SK-N-SH treated with all-trans-retinoic acid at 6 μM for 48 hours (cell line): ENCODE results near the gene RBMS1.

ENCODE experiments used
- ATAC-seq: fragments of 200-7000 bp; cut with Tn5 transposase; 3 replicates; pipeline ENCODE4 v1.9.1; 2020; ENCODE audit warnings: mild to moderate bottlenecking, moderate library complexity
- ARNTL ChIP-seq: fragments of 450-650 bp; formaldehyde crosslinking; IDR thresholded peaks from 2 replicates; pipeline ENCODE4 v1.5.0; 2020; ENCODE audit warnings: low read depth, mild to moderate bottlenecking, moderate library complexity, borderline replicate concordance
- BACH2 ChIP-seq: fragments of 250-450 bp; sonication (Bioruptor Pico); IDR thresholded peaks from 2 replicates; pipeline ENCODE4 v1.9.0; 2021; ENCODE audit warnings: mild to moderate bottlenecking, borderline replicate concordance
- CREB5 ChIP-seq: fragments of 250-450 bp; sonication (Bioruptor Pico); IDR thresholded peaks from 2 replicates; pipeline ENCODE4 v1.5.1; 2020; ENCODE audit warnings: low read depth, mild to moderate bottlenecking, moderate library complexity
- CSDC2 ChIP-seq: fragments of 250-450 bp; sonication (Bioruptor Pico); IDR thresholded peaks from 2 replicates; pipeline ENCODE4 v1.5.0; 2020; ENCODE audit warnings: mild to moderate bottlenecking, moderate library complexity
- CSRNP3 ChIP-seq: fragments of 250-450 bp; sonication (Bioruptor Pico); IDR thresholded peaks from 2 replicates; pipeline ENCODE4 v1.5.1; 2021; ENCODE audit warnings: mild to moderate bottlenecking, moderate library complexity
- ESRRG ChIP-seq: fragments of 250-450 bp; sonication (Bioruptor Pico); IDR thresholded peaks from 2 replicates; pipeline ENCODE4 v1.6.1; 2021; ENCODE audit warnings: mild to moderate bottlenecking
- GLIS3 ChIP-seq: fragments of 250-450 bp; sonication (Bioruptor Pico); IDR thresholded peaks from 2 replicates; pipeline ENCODE4 v1.5.0; 2020; ENCODE audit warnings: mild to moderate bottlenecking, moderate library complexity
- ISL1 ChIP-seq: fragments of 250-450 bp; sonication (Bioruptor Pico); IDR thresholded peaks from 2 replicates; pipeline ENCODE4 v2.1.2; 2022; ENCODE audit warnings: mild to moderate bottlenecking, moderate library complexity
- OSR1 ChIP-seq: fragments of 250-450 bp; sonication (Bioruptor Pico); IDR thresholded peaks from 2 replicates; pipeline ENCODE4 v1.8.0; 2022; ENCODE audit warnings: moderate library complexity, mild to moderate bottlenecking, inconsistent platforms
- PATZ1 ChIP-seq: fragments of 250-450 bp; sonication (Bioruptor Pico); IDR thresholded peaks from 2 replicates; pipeline ENCODE4 v1.8.0; 2020; ENCODE audit warnings: mild to moderate bottlenecking, moderate library complexity, borderline replicate concordance
- POU6F1 ChIP-seq: fragments of 250-450 bp; sonication (Bioruptor Pico); IDR thresholded peaks from 2 replicates; pipeline ENCODE4 v1.8.0; 2021; ENCODE audit warnings: low read depth, mild to moderate bottlenecking, moderate library complexity, borderline replicate concordance
- PPARA ChIP-seq: fragments of 250-450 bp; sonication (Bioruptor Pico); IDR thresholded peaks from 2 replicates; pipeline ENCODE4 v1.5.0; 2020; ENCODE audit warnings: mild to moderate bottlenecking, borderline replicate concordance
- RARB ChIP-seq: fragments of 250-450 bp; sonication (Bioruptor Pico); IDR thresholded peaks from 2 replicates; pipeline ENCODE4 v1.8.0; 2021; ENCODE audit warnings: mild to moderate bottlenecking, moderate library complexity
- SNAI2 ChIP-seq: fragments of 250-450 bp; sonication (Bioruptor Pico); IDR thresholded peaks from 2 replicates; pipeline ENCODE4 v1.5.0; 2020; ENCODE audit warnings: mild to moderate bottlenecking, moderate library complexity
- TCF4 ChIP-seq: fragments of 250-450 bp; sonication (Bioruptor Pico); IDR thresholded peaks from 2 replicates; pipeline ENCODE4 v1.8.0; 2021; ENCODE audit warnings: mild to moderate bottlenecking, moderate library complexity, borderline replicate concordance
- TOX ChIP-seq: fragments of 250-450 bp; sonication (Bioruptor Pico); IDR thresholded peaks from 2 replicates; pipeline ENCODE4 v1.8.0; 2021; ENCODE audit warnings: mild to moderate bottlenecking, moderate library complexity, borderline replicate concordance
- TSHZ2 ChIP-seq: fragments of 250-450 bp; sonication (Bioruptor Pico); IDR thresholded peaks from 2 replicates; pipeline ENCODE4 v1.5.0; 2020; ENCODE audit warnings: mild to moderate bottlenecking, moderate library complexity
- ZC3H10 ChIP-seq: fragments of 250-450 bp; sonication (Bioruptor Pico); IDR thresholded peaks from 2 replicates; pipeline ENCODE4 v1.5.1; 2021; ENCODE audit warnings: mild to moderate bottlenecking, moderate library complexity
- ZFP3 ChIP-seq: fragments of 250-450 bp; sonication (Bioruptor Pico); IDR thresholded peaks from 2 replicates; pipeline ENCODE4 v1.5.0; 2020; ENCODE audit warnings: mild to moderate bottlenecking, moderate library complexity
- ZFP30 ChIP-seq: fragments of 450-650 bp; formaldehyde crosslinking; IDR thresholded peaks from 2 replicates; pipeline ENCODE4 v1.5.0; 2022; ENCODE audit warnings: mild to moderate bottlenecking, moderate library complexity
- ZNF565 ChIP-seq: fragments of 450-650 bp; formaldehyde crosslinking; conservative IDR thresholded peaks from 2 replicates; pipeline ENCODE4 v1.5.0; 2020; ENCODE audit warnings: low read depth, mild to moderate bottlenecking, moderate library complexity
- ZNF70 ChIP-seq: fragments of 450-650 bp; formaldehyde crosslinking; IDR thresholded peaks from 2 replicates; pipeline ENCODE4 v1.5.0; 2020; ENCODE audit warnings: mild to moderate bottlenecking, moderate library complexity
- ZNF8 ChIP-seq: fragments of 450-650 bp; formaldehyde crosslinking; IDR thresholded peaks from 2 replicates; pipeline ENCODE4 v1.5.0; 2020; ENCODE audit warnings: mild to moderate bottlenecking, moderate library complexity

RBMS1 gene

GRCh38 chr2:160290598-160290997 is 203.0 kb downstream of the RBMS1 start:
- ATAC-seq = no peak
- TF ChIP-seq SNAI2 = no peak
- no peak for TF ChIP-seq ISL1 (CRISPR knock-in tag)
- no peak for TF ChIP-seq GLIS3
- TF ChIP-seq RARB (CRISPR knock-in tag) = no peak
- no peak for TF ChIP-seq ESRRG (CRISPR knock-in tag)
- no peak for TF ChIP-seq PPARA (CRISPR knock-in tag)
- no peak for TF ChIP-seq CREB5 (CRISPR knock-in tag)
- no peak for TF ChIP-seq ZNF8 (CRISPR knock-in tag)
- TF ChIP-seq TCF4 (CRISPR knock-in tag) = no peak
- TF ChIP-seq ZNF70 (CRISPR knock-in tag) = no peak
- TF ChIP-seq ARNTL (CRISPR knock-in tag) = no peak
- no peak for TF ChIP-seq PATZ1 (CRISPR knock-in tag)
- TF ChIP-seq TSHZ2 (CRISPR knock-in tag) = no peak
- no peak for TF ChIP-seq OSR1 (CRISPR knock-in tag)

- no peak for TF ChIP-seq TCF4 (CRISPR knock-in tag)
- no peak for TF ChIP-seq GLIS3
- TF ChIP-seq TOX = no peak
- no peak for TF ChIP-seq PPARA (CRISPR knock-in tag)
- no peak for TF ChIP-seq RARB (CRISPR knock-in tag)
- no peak for TF ChIP-seq ZNF565
- TF ChIP-seq TSHZ2 (CRISPR knock-in tag) = no peak
- TF ChIP-seq CSDC2 (CRISPR knock-in tag) = no peak
- no peak for ATAC-seq
These were observed 203.8 kb downstream of the RBMS1 start for GRCh38 chr2:160289831-160290230.

- ATAC-seq = no peak
- TF ChIP-seq GLIS3 (no peak), ZNF70 (CRISPR knock-in tag) (no peak), RARB (CRISPR knock-in tag) (no peak), ARNTL (CRISPR knock-in tag) (no peak), CSRNP3 (CRISPR knock-in tag) (no peak), ESRRG (CRISPR knock-in tag) (no peak), ISL1 (CRISPR knock-in tag) (no peak), ZFP3 (CRISPR knock-in tag) (no peak), SNAI2 (no peak), CREB5 (CRISPR knock-in tag) (no peak), TOX (no peak), CSDC2 (CRISPR knock-in tag) (no peak), BACH2 (CRISPR knock-in tag) (no peak), POU6F1 (CRISPR knock-in tag) (no peak), ZC3H10 (CRISPR knock-in tag) (no peak), OSR1 (CRISPR knock-in tag) (no peak), ZFP30 (CRISPR knock-in tag) (no peak)
These were observed 204.5 kb downstream of the RBMS1 start for GRCh38 chr2:160289126-160289525.
